ENCODE data around the gene DVL2.
"Not testable (repeated sequence)": the region's sequence is repeated elsewhere in the genome, so short reads cannot be mapped to it uniquely, and the experiment has no call there.

The DVL2 gene

DNA sequence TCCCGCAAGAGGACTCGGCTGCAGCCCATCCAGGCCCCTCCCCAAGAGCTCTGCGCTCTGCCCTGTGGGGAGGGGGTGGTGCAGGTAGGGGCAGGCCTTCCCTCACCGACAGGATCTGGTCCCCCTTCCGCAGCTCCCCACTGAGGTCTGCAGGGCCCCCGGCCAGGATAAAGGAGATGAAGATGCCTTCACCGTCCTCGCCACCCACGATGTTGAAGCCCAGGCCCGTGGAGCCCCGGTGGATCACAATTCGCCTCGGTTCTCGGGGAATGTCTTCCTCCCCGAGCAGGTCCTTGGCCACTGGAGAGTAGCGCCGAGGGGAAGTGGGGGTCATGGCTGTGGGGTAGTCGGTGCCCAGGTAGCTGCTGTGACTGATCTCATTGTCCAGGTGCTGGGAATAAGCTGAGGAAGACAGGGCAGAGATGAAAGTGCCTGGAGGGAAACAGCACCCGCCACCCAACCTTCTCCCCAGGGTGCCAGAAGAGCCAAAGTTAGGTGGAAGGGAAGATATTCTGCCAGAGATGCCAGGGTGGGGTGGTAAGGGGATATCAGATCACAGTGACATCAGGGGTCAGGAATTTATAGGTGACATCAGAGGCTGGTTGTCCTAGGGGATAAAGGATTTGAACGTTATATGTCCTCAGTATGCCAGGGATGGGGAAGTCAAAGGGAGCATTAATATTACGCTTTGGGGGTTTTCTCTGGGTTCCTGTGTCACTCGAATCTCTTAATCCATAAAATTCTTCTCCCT is 37.5 kb downstream of the DVL2 start:
- DNase-seq (ENCODE audit: low read depth) = no peak

DNA sequence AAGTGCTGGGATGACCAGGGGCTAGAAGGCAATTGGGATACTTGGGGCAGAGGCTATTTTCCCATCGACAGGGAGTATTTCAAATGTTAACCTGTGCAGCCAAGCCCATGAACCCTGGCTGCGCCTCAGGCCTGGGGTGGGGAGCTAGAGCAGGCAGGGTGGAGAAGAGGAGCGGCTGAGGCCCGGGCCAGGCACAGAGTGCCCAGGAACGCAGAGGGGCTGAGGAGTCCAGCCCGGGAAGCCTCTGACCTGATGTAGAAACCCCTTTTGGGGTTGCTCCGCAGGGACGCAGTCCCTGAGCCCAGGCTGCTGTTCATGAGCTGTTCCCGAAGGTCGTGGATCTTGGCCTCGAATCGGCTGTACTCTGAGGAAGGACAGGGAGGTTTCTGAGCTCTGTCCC is 38.3 kb downstream of the DVL2 start:
- DNase-seq (ENCODE audit: low read depth) = no peak

DNA sequence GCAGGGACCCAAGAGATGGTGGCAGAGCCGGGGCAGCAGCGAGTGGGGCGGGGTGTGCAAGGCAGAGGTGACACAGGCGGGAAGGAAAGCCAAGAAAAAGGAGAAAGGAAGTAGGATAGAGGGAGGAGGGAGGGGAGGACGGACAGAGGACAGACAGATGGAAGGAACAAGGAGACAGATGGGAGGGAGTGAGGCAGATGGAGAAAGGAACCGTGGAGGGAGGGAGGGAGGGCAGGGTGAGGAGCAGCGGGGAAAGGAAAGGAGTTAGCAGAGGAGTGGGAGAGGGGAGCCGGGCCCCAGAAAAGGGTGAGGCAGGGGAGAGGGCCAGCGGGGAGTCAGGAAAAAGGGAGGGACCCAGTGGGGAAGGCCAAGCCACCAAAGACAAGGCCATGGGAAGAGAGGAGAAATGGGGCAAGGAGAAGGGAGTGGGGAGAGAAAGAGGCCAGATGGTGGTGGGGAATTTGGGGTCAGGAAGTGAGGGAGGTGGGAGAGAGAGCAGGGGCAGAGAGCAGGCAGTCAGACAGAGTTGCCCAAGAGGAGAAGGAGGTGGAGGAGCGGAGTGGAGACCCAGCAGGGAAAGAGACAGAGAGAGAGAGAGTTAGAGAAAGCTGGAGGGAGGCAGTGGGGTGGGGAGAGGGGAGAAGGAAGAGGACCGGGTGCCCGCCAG is 41.9 kb downstream of the DVL2 start:
- no peak for DNase-seq (ENCODE audit: low read depth)

GRCh38 chr17:7191571-7192270 is 42.6 kb downstream of the DVL2 start:
- DNase-seq (ENCODE audit: low read depth) = no peak

DNA sequence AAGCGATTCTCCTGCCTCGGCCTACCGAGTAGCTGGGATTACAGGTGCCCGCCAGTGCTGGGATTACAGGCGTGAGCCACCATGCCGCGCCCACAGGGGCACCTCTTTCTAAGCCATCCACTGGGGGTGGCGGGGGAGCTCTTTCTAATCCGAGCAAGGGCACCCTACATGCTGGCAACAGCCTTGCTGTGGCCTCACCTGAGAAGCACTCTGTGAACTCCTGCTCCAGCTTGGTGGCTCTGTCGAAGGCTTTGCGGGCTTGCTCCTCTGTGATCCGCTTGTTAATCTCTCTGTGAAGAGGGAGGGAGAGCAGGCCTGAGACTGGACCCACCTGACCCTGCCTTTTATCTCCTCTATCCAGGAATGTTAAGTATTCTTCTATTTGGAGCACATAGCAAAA is 43.2 kb downstream of the DVL2 start:
- DNase-seq (ENCODE audit: low read depth) = no peak

DNA sequence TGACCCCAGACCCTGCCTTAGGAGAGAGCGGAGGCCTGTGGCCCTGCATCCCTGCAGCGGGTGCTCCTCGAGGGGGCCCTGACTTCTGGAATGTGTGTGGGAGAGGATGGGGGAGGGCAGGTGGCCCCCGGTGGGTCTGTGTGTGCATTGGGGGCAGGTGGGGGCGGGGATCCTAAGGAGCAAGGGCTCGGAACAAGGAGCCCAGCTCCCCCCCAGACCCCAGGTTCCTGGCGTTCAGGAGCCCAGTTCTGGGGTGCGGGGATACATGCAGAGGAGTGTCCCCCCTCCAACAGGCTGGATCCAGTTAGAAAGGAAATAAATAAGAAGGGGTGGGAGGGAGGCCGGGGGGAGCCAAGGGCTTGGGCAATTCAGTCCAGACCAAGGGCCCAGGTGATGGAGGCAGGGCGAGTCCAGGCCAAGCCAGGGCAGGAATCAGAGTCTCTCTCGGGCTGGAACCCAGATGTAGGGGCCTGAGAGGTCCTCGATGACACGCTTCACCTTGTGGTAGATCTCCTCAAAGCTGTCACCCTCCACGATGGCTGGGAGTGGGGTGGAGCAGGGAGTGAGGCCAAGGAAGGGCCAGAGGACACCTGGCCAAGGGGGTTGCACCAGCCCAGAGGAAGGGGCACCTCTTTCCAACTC is 43.9 kb downstream of the DVL2 start:
- no peak for DNase-seq (ENCODE audit: low read depth)

- no peak for DNase-seq (ENCODE audit: low read depth)
Measured at GRCh38 chr17:7186241-7186640, 48.1 kb downstream of the DVL2 start.

- DNase-seq (ENCODE audit: low read depth) = no peak
Measured at GRCh38 chr17:7184647-7185046, 49.7 kb downstream of the DVL2 start.

DNA sequence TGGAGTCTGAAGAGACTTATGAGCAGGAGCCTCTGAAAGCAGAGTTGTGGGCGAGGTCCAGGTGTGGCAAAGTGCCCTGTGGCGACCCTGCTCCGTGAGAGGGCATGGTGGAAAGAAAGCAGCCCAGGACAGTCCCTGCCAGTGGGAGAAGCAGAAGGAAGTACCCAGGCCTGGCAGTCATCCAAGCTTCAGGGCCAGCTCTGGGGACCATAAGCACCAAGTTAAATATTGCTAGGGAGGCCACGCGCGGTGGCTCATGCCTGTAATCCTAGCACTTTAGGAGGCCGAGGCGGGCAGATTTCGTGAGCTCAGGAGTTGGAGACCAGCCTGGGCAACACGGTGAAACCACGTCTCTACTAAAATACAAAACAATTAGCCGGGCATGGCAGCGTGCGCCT is 50.2 kb downstream of the DVL2 start:
- no peak for DNase-seq (ENCODE audit: low read depth)

DNA sequence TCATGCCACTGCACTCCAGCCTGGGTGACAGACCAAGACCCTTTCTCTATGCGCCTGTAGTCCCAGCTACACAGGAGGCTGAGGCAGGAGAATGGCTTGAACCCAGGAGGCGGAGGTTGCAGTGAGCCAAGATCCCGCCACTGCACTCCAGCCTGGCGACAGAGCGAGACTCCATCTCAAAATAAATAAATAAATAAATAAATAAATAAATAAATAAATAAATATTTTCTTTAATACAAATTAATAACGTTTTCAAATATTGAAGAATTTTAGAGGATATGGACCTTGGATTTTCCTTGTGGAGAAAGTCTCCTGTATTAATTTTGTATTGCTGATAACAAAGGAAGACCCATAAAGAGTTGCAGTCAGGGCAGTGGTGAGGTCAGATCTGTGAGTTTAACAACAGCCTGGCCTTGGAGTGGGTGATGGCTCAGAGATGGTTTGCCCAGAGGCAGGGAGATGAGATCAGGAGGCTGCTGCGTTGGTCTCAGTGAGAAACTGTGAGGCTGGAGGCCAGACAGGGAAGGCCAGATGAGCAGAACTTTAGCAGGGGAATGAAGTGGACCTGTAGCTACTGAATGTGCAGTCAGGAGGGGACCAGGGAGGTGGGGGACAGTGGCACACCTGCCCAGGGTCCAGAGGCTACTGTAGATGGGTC is 50.8 kb downstream of the DVL2 start:
- DNase-seq (ENCODE audit: low read depth) = no peak

DNA sequence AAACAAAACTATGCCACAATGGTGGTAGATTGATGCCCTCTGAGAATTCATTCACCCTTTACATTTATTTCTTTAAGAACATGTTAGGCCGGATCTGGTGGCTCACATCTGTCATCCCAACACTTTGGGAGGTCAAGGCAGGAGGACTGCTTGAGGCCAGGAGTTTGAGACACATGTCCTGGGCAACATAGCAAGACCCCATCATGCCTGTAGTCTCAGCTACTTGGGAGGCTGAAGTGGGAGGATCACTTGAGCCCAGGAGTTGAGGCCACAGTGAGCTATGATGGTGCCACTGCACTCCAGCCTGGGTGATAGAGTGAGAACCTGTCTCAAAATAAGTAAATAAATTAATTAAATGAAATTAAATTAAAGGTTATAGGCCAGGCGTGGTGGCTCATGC is 52.2 kb downstream of the DVL2 start:
- DNase-seq (ENCODE audit: low read depth) = not testable (repeated sequence)

DNA sequence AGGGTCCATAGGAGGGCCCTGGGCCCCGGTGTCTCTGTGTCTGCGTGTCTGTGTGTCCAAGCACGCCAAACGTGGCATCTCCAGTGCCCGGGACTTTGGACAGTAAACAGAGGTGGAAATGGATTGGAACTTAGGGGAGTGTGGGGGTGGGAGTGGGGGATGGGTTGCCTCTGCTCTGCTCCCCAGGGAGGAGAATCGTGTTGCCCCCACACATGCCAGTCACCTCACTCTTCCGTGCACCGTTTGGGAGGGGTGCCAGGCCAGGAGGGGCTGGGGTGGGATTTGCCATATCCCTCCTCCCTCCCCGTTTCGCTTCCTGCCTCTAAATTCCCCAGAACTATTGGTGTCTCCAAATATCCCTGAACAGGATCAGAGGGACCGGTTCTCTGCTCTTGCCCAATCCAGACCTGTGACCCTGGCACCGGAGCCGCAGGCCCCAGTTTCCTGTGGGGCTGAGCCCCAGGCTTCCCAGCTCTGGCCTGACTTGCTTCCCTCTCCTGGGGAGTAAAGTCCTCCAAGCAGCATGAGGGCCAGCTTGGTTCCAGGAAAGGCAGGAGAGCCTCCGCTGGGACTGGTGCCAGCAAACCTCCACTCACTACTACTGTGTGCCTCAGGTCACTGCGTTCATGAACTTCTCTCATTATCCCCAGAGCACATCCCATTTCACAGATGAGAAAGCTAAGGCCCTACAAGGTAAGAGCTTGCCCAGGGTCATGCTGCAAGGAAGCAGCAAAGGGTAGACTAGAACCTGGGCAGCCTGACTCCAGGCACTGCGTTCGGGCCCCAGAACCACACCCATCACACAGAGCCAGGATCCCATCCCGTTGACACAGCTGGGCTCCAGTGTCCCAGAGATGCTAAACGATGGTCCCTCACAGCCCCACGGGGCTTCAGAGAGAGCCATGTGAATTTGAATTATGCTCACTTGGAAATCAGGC is 54.7 kb downstream of the DVL2 start, which contains the start of gene ASGR1:
TSS of gene ASGR1 (minus strand) at position 54 of the 938 bp plus-strand sequence. CDS start 807 bp downstream, outside the sequence.
- no peak for DNase-seq (ENCODE audit: low read depth)

DNA sequence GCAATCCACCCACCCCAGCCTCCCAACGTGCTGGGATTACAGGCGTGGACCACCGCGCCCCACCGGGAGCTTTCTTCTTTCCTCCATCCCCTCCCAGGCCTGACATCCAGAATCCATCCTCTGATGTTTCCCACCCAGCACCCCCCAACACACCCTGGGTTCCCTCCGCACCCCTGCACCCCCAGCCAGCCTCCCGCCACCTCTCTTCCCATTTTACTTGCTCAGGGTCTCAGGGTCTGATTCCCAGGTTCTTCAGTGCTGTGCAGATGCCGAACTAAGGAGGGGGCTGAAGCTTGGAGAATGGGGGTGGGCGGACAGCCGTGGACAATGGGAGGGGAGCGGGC is 55.4 kb downstream of the DVL2 start:
- no peak for DNase-seq (ENCODE audit: low read depth)

- no peak for DNase-seq (ENCODE audit: low read depth)
Measured at GRCh38 chr17:7177954-7178477, 56.3 kb downstream of the DVL2 start.

- DNase-seq (ENCODE audit: low read depth) = peak; percentile 48
Measured at GRCh38 chr17:7177191-7177953, 56.9 kb downstream of the DVL2 start.

- DNase-seq (ENCODE audit: low read depth) = no peak
Measured at GRCh38 chr17:7176841-7177190, 57.5 kb downstream of the DVL2 start.

- DNase-seq (ENCODE audit: low read depth) = no peak
Measured at GRCh38 chr17:7176107-7176840, 58.0 kb downstream of the DVL2 start.

Data from activated T-cell treated with anti-CD3 and anti-CD28 coated beads for 1 hour (primary cell).